HepG2 (cell line): ENCODE measurements around the gene SEC14L5. TPM values are rescaled to one million over a fixed set of nuclear protein-coding genes. Genes with fewer than 3 reads are reported as not detected.
A peak's percentile ranks its signal among the peaks of the same experiment; 100 is the strongest.

Experiments
- CAMTA2 ChIP-seq: sonication (generic); formaldehyde crosslinking; IDR thresholded peaks from 2 replicates; pipeline ENCODE4 v1.4.0; 2020; ENCODE audit warnings: mild to moderate bottlenecking, missing genetic modification reagents, borderline replicate concordance
- CERS6 ChIP-seq: sonication (generic); formaldehyde crosslinking; IDR thresholded peaks from 2 replicates; pipeline ENCODE4 v1.5.0; 2020; ENCODE audit warnings: missing genetic modification reagents
- ETS1 ChIP-seq: sonication (generic); formaldehyde crosslinking; IDR thresholded peaks from 2 replicates; pipeline ENCODE4 v1.4.0; 2020; ENCODE audit warnings: missing genetic modification reagents
- HOXA5 ChIP-seq: sonication (generic); formaldehyde crosslinking; IDR thresholded peaks from 2 replicates; pipeline ENCODE4 v1.4.0; 2020; ENCODE audit warnings: missing genetic modification reagents
- NR1H2 ChIP-seq: sonication (generic); formaldehyde crosslinking; IDR thresholded peaks from 2 replicates; pipeline ENCODE4 v1.8.1; 2022; ENCODE audit warnings: low read depth, missing genetic modification reagents, borderline replicate concordance
- PAX8 ChIP-seq: sonication (generic); formaldehyde crosslinking; IDR thresholded peaks from 2 replicates; pipeline ENCODE4 v1.8.0; 2022; ENCODE audit warnings: mild to moderate bottlenecking, missing genetic modification reagents, borderline replicate concordance
- TGIF2 ChIP-seq: IDR thresholded peaks from 2 replicates; pipeline ENCODE4 v1.6.1; 2016; ENCODE audit warnings: control low read depth, missing compliant biosample characterization
- ZNF121 ChIP-seq: sonication (generic); formaldehyde crosslinking; IDR thresholded peaks from 2 replicates; pipeline ENCODE4 v1.5.0; 2020; ENCODE audit warnings: mild to moderate bottlenecking, missing genetic modification reagents
- ZNF44 ChIP-seq: sonication (generic); formaldehyde crosslinking; IDR thresholded peaks from 2 replicates; pipeline ENCODE4 v1.5.1; 2020; ENCODE audit warnings: mild to moderate bottlenecking, missing genetic modification reagents
- ZNF556 ChIP-seq: sonication (generic); formaldehyde crosslinking; IDR thresholded peaks from 2 replicates; pipeline ENCODE4 v1.4.0; 2020; ENCODE audit warnings: mild to moderate bottlenecking, missing genetic modification reagents, borderline replicate concordance
- ZNF776 ChIP-seq: sonication (generic); formaldehyde crosslinking; IDR thresholded peaks from 2 replicates; pipeline ENCODE4 v1.4.0; 2020; ENCODE audit warnings: mild to moderate bottlenecking, missing genetic modification reagents
- polyA plus RNA-seq, 8 experiments: library from polyadenylated mRNA; depleted of rRNA in 3 of 8; stranded (reverse) in 7 of 8; unstranded in 1 of 8; fragments of >200 nt; fragmentation: Illumina TruSeq in 4 of 8; extraction: Trizol in 4 of 8; gene quantifications; 2 replicates each; pipeline versions ENCODE4 v1.2.1 to v1.2.3, GENCODE V29; 2011 to 2016; ENCODE audit warnings: low read depth in 4 of 8, missing spikeins in 1 of 8, mixed read lengths in 1 of 8; ENCODE audit not compliant: insufficient read depth in 1 of 8
- total RNA-seq, 5 experiments: library from RNA; depleted of rRNA; stranded (reverse); fragments of >200 nt; fragmentation: Illumina TruSeq; extraction: Trizol; gene quantifications; 2 replicates each; pipeline ENCODE4 v1.2.3, GENCODE V29; 2016; ENCODE audit warnings: low read depth in 1 of 5
- TF ChIP-seq, protein P1 (sequence below): sonication (generic); formaldehyde crosslinking; IDR thresholded peaks from 2 replicates; pipeline ENCODE4 v1.8.0; 2022; ENCODE audit warnings: missing genetic modification reagents, mild to moderate bottlenecking, moderate library complexity, borderline replicate concordance
- TF ChIP-seq, protein P2 (sequence below): sonication (generic); formaldehyde crosslinking; IDR thresholded peaks from 2 replicates; pipeline ENCODE4 v1.4.0; 2020; ENCODE audit warnings: missing genetic modification reagents
- TF ChIP-seq, protein P3 (sequence below): sonication (generic); formaldehyde crosslinking; IDR thresholded peaks from 2 replicates; pipeline ENCODE4 v1.4.0; 2020; ENCODE audit warnings: low read depth, missing genetic modification reagents
- TF ChIP-seq, protein P4 (sequence below): sonication (generic); formaldehyde crosslinking; IDR thresholded peaks from 2 replicates; pipeline ENCODE4 v1.9.0; 2022; ENCODE audit warnings: low read depth, missing genetic modification reagents

Gene SEC14L5
- total and polyA plus RNA-seq, 2 of the 13 experiments (the other 11 are each of a cell fraction or from before 2014, with no cell fraction given): 0.40 to 0.42 TPM

DNA sequence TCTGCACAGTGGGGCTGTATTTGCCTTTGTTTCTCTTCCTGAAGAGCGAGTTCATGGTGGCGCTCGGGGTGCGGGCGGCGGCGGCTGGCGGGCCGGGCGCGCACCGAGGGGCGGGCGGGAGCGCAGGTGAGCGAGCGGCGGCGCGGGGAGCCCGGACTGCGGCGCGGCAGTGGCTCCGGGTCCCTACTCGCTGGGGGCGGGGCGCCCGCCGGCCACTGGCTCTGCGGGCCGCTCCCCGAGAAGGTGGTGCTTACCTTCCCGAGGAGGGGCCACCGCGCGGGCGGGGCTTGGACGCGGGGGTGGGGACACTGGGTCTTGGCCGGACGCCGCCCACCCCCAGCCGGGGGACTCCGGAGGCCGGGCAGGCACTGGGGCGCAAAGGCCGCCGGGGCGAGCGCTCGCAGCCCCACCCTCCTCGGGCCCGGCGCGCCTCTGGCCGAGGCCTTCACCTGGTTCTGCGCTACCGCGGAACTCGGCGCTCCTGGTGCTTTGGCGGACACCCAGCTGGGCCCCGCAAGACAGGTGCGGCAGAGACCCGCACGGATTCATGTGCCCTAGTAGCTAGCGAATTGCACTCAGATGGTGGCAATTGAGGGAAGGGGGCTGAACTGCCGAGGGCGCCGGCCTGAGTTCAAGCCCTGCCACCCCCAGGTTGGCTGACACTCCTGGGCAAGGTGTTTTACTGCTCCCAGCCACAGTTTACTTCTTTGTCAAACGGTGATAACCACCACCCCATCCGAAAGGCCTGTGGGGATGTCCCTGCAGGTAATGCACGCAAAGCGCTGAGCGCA is 20.9 kb upstream of the SEC14L5 start, which contains the start of gene PPL (continued):
- TF ChIP-seq, protein P1, sequence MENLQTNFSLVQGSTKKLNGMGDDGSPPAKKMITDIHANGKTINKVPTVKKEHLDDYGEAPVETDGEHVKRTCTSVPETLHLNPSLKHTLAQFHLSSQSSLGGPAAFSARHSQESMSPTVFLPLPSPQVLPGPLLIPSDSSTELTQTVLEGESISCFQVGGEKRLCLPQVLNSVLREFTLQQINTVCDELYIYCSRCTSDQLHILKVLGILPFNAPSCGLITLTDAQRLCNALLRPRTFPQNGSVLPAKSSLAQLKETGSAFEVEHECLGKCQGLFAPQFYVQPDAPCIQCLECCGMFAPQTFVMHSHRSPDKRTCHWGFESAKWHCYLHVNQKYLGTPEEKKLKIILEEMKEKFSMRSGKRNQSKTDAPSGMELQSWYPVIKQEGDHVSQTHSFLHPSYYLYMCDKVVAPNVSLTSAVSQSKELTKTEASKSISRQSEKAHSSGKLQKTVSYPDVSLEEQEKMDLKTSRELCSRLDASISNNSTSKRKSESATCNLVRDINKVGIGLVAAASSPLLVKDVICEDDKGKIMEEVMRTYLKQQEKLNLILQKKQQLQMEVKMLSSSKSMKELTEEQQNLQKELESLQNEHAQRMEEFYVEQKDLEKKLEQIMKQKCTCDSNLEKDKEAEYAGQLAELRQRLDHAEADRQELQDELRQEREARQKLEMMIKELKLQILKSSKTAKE (CRISPR knock-in tag): no peak
- TF ChIP-seq ZNF556: peak; percentile 44; the same call in 1 of the 2 replicates
- peak; percentile 30; the same call in 1 of the 2 replicates for TF ChIP-seq ZNF776 (CRISPR knock-in tag)
- TF ChIP-seq, protein P2, sequence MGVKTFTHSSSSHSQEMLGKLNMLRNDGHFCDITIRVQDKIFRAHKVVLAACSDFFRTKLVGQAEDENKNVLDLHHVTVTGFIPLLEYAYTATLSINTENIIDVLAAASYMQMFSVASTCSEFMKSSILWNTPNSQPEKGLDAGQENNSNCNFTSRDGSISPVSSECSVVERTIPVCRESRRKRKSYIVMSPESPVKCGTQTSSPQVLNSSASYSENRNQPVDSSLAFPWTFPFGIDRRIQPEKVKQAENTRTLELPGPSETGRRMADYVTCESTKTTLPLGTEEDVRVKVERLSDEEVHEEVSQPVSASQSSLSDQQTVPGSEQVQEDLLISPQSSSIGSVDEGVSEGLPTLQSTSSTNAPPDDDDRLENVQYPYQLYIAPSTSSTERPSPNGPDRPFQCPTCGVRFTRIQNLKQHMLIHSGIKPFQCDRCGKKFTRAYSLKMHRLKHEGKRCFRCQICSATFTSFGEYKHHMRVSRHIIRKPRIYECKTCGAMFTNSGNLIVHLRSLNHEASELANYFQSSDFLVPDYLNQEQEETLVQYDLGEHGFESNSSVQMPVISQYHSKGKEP (CRISPR knock-in tag): no peak
- peak; percentile 35; the same call in 1 of the 2 replicates for TF ChIP-seq NR1H2 (CRISPR knock-in tag)
- no peak; the same call in 1 of the 2 replicates for TF ChIP-seq PAX8 (CRISPR knock-in tag)
- TF ChIP-seq, protein P3, sequence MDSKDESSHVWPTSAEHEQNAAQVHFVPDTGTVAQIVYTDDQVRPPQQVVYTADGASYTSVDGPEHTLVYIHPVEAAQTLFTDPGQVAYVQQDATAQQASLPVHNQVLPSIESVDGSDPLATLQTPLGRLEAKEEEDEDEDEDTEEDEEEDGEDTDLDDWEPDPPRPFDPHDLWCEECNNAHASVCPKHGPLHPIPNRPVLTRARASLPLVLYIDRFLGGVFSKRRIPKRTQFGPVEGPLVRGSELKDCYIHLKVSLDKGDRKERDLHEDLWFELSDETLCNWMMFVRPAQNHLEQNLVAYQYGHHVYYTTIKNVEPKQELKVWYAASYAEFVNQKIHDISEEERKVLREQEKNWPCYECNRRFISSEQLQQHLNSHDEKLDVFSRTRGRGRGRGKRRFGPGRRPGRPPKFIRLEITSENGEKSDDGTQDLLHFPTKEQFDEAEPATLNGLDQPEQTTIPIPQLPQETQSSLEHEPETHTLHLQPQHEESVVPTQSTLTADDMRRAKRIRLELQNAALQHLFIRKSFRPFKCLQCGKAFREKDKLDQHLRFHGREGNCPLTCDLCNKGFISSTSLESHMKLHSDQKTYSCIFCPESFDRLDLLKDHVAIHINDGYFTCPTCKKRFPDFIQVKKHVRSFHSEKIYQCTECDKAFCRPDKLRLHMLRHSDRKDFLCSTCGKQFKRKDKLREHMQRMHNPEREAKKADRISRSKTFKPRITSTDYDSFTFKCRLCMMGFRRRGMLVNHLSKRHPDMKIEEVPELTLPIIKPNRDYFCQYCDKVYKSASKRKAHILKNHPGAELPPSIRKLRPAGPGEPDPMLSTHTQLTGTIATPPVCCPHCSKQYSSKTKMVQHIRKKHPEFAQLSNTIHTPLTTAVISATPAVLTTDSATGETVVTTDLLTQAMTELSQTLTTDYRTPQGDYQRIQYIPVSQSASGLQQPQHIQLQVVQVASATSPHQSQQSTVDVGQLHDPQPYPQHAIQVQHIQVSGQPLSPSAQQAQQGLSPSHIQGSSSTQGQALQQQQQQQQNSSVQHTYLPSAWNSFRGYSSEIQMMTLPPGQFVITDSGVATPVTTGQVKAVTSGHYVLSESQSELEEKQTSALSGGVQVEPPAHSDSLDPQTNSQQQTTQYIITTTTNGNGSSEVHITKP (CRISPR knock-in tag): no peak
- TF ChIP-seq TGIF2 (CRISPR knock-in tag): no peak
- no peak for TF ChIP-seq CAMTA2
- TF ChIP-seq ETS1 (CRISPR knock-in tag): no peak; the same call in 1 of the 2 replicates
- TF ChIP-seq, protein P4, sequence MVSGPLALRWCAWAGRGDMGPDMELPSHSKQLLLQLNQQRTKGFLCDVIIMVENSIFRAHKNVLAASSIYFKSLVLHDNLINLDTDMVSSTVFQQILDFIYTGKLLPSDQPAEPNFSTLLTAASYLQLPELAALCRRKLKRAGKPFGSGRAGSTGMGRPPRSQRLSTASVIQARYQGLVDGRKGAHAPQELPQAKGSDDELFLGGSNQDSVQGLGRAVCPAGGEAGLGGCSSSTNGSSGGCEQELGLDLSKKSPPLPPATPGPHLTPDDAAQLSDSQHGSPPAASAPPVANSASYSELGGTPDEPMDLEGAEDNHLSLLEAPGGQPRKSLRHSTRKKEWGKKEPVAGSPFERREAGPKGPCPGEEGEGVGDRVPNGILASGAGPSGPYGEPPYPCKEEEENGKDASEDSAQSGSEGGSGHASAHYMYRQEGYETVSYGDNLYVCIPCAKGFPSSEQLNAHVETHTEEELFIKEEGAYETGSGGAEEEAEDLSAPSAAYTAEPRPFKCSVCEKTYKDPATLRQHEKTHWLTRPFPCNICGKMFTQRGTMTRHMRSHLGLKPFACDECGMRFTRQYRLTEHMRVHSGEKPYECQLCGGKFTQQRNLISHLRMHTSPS (CRISPR knock-in tag): no peak; the same call in 1 of the 2 replicates
- TF ChIP-seq HOXA5 (CRISPR knock-in tag): no peak
- TF ChIP-seq ZNF44 (CRISPR knock-in tag): no peak
- no peak for TF ChIP-seq CERS6 (CRISPR knock-in tag)
- TF ChIP-seq ZNF121: peak; percentile 65
